ENCODE results near the gene C5orf22. TPM values are rescaled to one million over a fixed set of nuclear protein-coding genes. Genes with fewer than 3 reads are reported as not detected.
"Not testable (repeated sequence)": the region's sequence is repeated elsewhere in the genome, so short reads cannot be mapped to it uniquely, and the experiment has no call there.

C5orf22 gene
- total and polyA plus RNA-seq, 2 donors (not counting 1 experiment from before 2014, with no cell fraction given), result 20.0 to 26.9 TPM

- peaks cover 10% of the 10 kb centered on the region for H3K36me3 ChIP-seq (ENCODE audit: control insufficient read depth, insufficient read depth, low read length)
- peaks cover 16% of the 10 kb centered on the region for H3K79me2 ChIP-seq (ENCODE audit: control insufficient read depth, insufficient read depth, low read length)
- no peak overlapping the region for H3K4me2 ChIP-seq (ENCODE audit: extremely low read depth, insufficient read depth, low read length)
- H2AFZ ChIP-seq (ENCODE audit: low read length), result no peak overlapping the region
- H3K9me3 ChIP-seq (ENCODE audit: control insufficient read depth, insufficient read depth, low read depth, low read length), result no peaks in the 10 kb centered on the region
- no peak overlapping the region for H3K9ac ChIP-seq (ENCODE audit: insufficient read depth, low read length)
- no peaks in the 10 kb centered on the region for H3K27me3 ChIP-seq (ENCODE audit: control insufficient read depth, insufficient read depth, low read length)
- H3K27ac ChIP-seq (ENCODE audit: insufficient read depth, low read length), result no peak overlapping the region
- no peaks in the 10 kb centered on the region for H4K20me1 ChIP-seq (ENCODE audit: control insufficient read depth, extremely low read depth, insufficient read depth, low read length)
- DNase-seq (ENCODE audit: low read depth in 2 of 2), result no peak
- H3K4me1 ChIP-seq (ENCODE audit: control insufficient read depth, extremely low read depth, insufficient read depth, low read length), result peaks cover 2% of the 10 kb centered on the region
- H3K4me3 ChIP-seq (replicated peaks in 1 of 4; ENCODE audit: control extremely low read depth in 1 of 4, insufficient read depth in 1 of 4, low read depth in 3 of 4, low read length in 4 of 4), result no peak overlapping the region
- TF ChIP-seq CTCF (conservative IDR thresholded peaks at IDR 0.05 in 1 of 2, IDR thresholded peaks at IDR 0.05 in 1 of 2; ENCODE audit: low read depth in 1 of 2, low read length in 2 of 2) (no peak), EZH2 (IDR thresholded peaks at IDR 0.05; ENCODE audit: low read length, missing control alignments) (no peak)
Measured at GRCh38 chr5:31537349-31537748, 5.2 kb downstream of the C5orf22 start.

GRCh38 chr5:31537851-31538250 lies 5.8 kb downstream of the C5orf22 start:
- H4K20me1 ChIP-seq (ENCODE audit: control insufficient read depth, extremely low read depth, insufficient read depth, low read length), result no peaks in the 10 kb centered on the region
- H3K9me3 ChIP-seq (ENCODE audit: control insufficient read depth, insufficient read depth, low read depth, low read length), result no peaks in the 10 kb centered on the region
- H3K4me1 ChIP-seq (ENCODE audit: control insufficient read depth, extremely low read depth, insufficient read depth, low read length), result peaks cover 2% of the 10 kb centered on the region
- no peak overlapping the region for H2AFZ ChIP-seq (ENCODE audit: low read length)
- H3K27me3 ChIP-seq (ENCODE audit: control insufficient read depth, insufficient read depth, low read length), result no peaks in the 10 kb centered on the region
- no peak overlapping the region for H3K27ac ChIP-seq (ENCODE audit: insufficient read depth, low read length)
- H3K4me3 ChIP-seq (replicated peaks in 1 of 4; ENCODE audit: control extremely low read depth in 1 of 4, insufficient read depth in 1 of 4, low read depth in 3 of 4, low read length in 4 of 4), result no peak overlapping the region
- TF ChIP-seq EZH2 (IDR thresholded peaks at IDR 0.05; ENCODE audit: low read length, missing control alignments), result no peak
- peak in 1 of 2 donors; percentile 24 for DNase-seq (ENCODE audit: low read depth in 2 of 2)
- H3K9ac ChIP-seq (ENCODE audit: insufficient read depth, low read length), result no peak overlapping the region
- H3K79me2 ChIP-seq (ENCODE audit: control insufficient read depth, insufficient read depth, low read length), result peaks cover 12% of the 10 kb centered on the region
- H3K4me2 ChIP-seq (ENCODE audit: extremely low read depth, insufficient read depth, low read length), result no peak overlapping the region
- H3K36me3 ChIP-seq (ENCODE audit: control insufficient read depth, insufficient read depth, low read length), result peaks cover 10% of the 10 kb centered on the region

GRCh38 chr5:31549114-31549513 lies 17.0 kb downstream of the C5orf22 start:
- DNase-seq (ENCODE audit: low read depth in 2 of 2); H3K36me3 ChIP-seq (ENCODE audit: control insufficient read depth, insufficient read depth, low read length); H3K4me3 ChIP-seq (replicated peaks in 1 of 4; ENCODE audit: control extremely low read depth in 1 of 4, insufficient read depth in 1 of 4, low read depth in 3 of 4, low read length in 4 of 4); H4K20me1 ChIP-seq (ENCODE audit: control insufficient read depth, extremely low read depth, insufficient read depth, low read length); H3K27me3 ChIP-seq (ENCODE audit: control insufficient read depth, insufficient read depth, low read length); H3K79me2 ChIP-seq (ENCODE audit: control insufficient read depth, insufficient read depth, low read length); H3K4me2 ChIP-seq (ENCODE audit: extremely low read depth, insufficient read depth, low read length); H3K9me3 ChIP-seq (ENCODE audit: control insufficient read depth, insufficient read depth, low read depth, low read length); H3K9ac ChIP-seq (ENCODE audit: insufficient read depth, low read length); H3K4me1 ChIP-seq (ENCODE audit: control insufficient read depth, extremely low read depth, insufficient read depth, low read length); H2AFZ ChIP-seq (ENCODE audit: low read length); H3K27ac ChIP-seq (ENCODE audit: insufficient read depth, low read length): not testable (repeated sequence)

GRCh38 chr5:31551878-31552277 lies 19.8 kb downstream of the C5orf22 start:
- Histone ChIP-seq H3K79me2 (ENCODE audit: control insufficient read depth, insufficient read depth, low read length) (no peaks in the 10 kb centered on the region), H3K9me3 (ENCODE audit: control insufficient read depth, insufficient read depth, low read depth, low read length) (no peaks in the 10 kb centered on the region), H3K36me3 (ENCODE audit: control insufficient read depth, insufficient read depth, low read length) (no peaks in the 10 kb centered on the region), H3K4me2 (ENCODE audit: extremely low read depth, insufficient read depth, low read length) (no peak overlapping the region), H3K4me1 (ENCODE audit: control insufficient read depth, extremely low read depth, insufficient read depth, low read length) (no peaks in the 10 kb centered on the region), H4K20me1 (ENCODE audit: control insufficient read depth, extremely low read depth, insufficient read depth, low read length) (no peaks in the 10 kb centered on the region), H2AFZ (ENCODE audit: low read length) (no peak overlapping the region), H3K27me3 (ENCODE audit: control insufficient read depth, insufficient read depth, low read length) (no peaks in the 10 kb centered on the region), H3K4me3 (replicated peaks in 1 of 4; ENCODE audit: control extremely low read depth in 1 of 4, insufficient read depth in 1 of 4, low read depth in 3 of 4, low read length in 4 of 4) (no peak overlapping the region), H3K27ac (ENCODE audit: insufficient read depth, low read length) (no peak overlapping the region), H3K9ac (ENCODE audit: insufficient read depth, low read length) (no peak overlapping the region)
- no peak for DNase-seq (ENCODE audit: low read depth in 2 of 2)
- TF ChIP-seq EZH2 (IDR thresholded peaks at IDR 0.05; ENCODE audit: low read length, missing control alignments), result no peak
- no peak for TF ChIP-seq CTCF (conservative IDR thresholded peaks at IDR 0.05 in 1 of 2, IDR thresholded peaks at IDR 0.05 in 1 of 2; ENCODE audit: low read depth in 1 of 2, low read length in 2 of 2)
